Osteoblast (primary cell): ENCODE measurements around the gene MAST3. TPM values are rescaled to one million over a fixed set of nuclear protein-coding genes. Genes with fewer than 3 reads are reported as not detected.
"Not testable (repeated sequence)": the region's sequence is repeated elsewhere in the genome, so short reads cannot be mapped to it uniquely, and the experiment has no call there.

ENCODE experiments used
- DNase-seq: peaks from one replicate; pipeline ENCODE4 v3.0.0; 2011; ENCODE audit warnings: low spot score, mixed read lengths; ENCODE audit not compliant: insufficient read length; ENCODE audit errors: missing footprints
- H2AFZ ChIP-seq: 2 replicates; pipeline ENCODE4 v1.6.0; 2011; ENCODE audit warnings: mild to moderate bottlenecking, low read length
- H3K27ac ChIP-seq: 2 replicates; pipeline ENCODE4 v1.5.1; 2011; ENCODE audit warnings: mild to moderate bottlenecking, low read depth, low read length, moderate library complexity
- H3K27me3 ChIP-seq: 2 replicates; pipeline ENCODE4 v1.6.0; 2012; ENCODE audit warnings: mild to moderate bottlenecking, control low read depth, inconsistent platforms, low read length, moderate library complexity; ENCODE audit not compliant: insufficient read depth
- H3K36me3 ChIP-seq: 2 replicates; pipeline ENCODE4 v1.5.1; 2011; ENCODE audit warnings: mild to moderate bottlenecking, low read length, control low read depth, moderate library complexity; ENCODE audit not compliant: insufficient read depth
- H3K4me1 ChIP-seq: 2 replicates; pipeline ENCODE4 v1.5.1; 2011; ENCODE audit warnings: mild to moderate bottlenecking, low read length, control low read depth, moderate library complexity; ENCODE audit not compliant: insufficient read depth
- H3K4me2 ChIP-seq: 2 replicates; pipeline ENCODE4 v1.6.0; 2011; ENCODE audit warnings: mild to moderate bottlenecking, low read length; ENCODE audit not compliant: insufficient read depth
- H3K4me3 ChIP-seq: fragments of 200-600 bp; sonication (generic); 3 replicates; pipeline ENCODE4 v1.5.1; 2012; ENCODE audit warnings: mild to moderate bottlenecking, low read length, inconsistent platforms; ENCODE audit not compliant: insufficient read depth
- H3K79me2 ChIP-seq: 2 replicates; pipeline ENCODE4 v1.6.0; 2012; ENCODE audit warnings: mild to moderate bottlenecking, low read length, control low read depth, inconsistent platforms; ENCODE audit not compliant: insufficient read depth
- H3K9me3 ChIP-seq: 2 replicates; pipeline ENCODE4 v1.5.1; 2011; ENCODE audit warnings: low read depth, low read length, control low read depth
- H4K20me1 ChIP-seq: 2 replicates; pipeline ENCODE4 v1.6.0; 2012; ENCODE audit warnings: mild to moderate bottlenecking, low read length, control low read depth; ENCODE audit not compliant: insufficient read depth
- total RNA-seq: library from RNA; depleted of rRNA; stranded (reverse); fragments of >200 nt; gene quantifications from 2 replicates; pipeline ENCODE4 v1.2.3, GENCODE V29; 2012
- TF ChIP-seq, protein P1 (sequence below): IDR thresholded peaks from 2 replicates; pipeline ENCODE4 v1.5.1; 2011; ENCODE audit warnings: mild to moderate bottlenecking, low read depth, low read length, moderate library complexity; ENCODE audit errors: extremely low read depth

The MAST3 gene
- total RNA-seq, 1 donor: 5.4 TPM

DNA sequence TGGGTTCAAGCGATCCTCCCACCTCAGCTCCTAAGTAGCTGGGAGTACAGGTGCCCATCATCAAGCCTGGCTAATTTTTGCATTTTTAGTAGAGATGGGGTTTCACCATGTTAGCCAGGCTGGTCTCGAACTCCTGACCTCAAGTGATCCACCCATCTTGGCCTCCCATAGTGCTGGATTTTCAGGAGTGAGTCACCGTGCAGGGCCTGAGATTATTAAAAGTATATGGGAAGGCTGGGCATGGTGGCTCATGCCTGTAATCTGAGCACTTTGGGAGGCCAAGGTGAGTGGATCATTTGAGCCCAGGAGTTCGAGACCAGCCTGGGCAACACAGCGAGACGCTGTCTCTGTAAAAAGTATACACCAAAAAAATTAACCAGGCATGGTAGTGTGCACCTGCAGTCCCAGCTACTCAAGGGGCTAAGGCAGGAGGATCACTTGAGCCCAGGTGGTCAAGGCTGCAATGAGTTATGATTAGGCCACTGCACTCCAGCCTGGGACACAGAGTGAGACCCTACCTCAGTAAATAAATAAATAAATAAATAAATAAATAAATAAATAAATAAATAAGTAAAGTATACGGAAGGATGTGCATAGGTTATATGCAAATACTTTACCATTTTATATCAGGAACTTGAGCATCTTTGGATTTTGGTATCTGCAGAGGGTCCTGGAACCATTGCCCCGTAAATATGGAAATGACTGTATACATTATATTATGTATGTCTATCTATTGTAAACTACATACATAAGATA lies 11.7 kb upstream of the MAST3 start:
- H3K9me3 ChIP-seq: no peaks in the 10 kb centered on the region
- H3K4me2 ChIP-seq: no peak overlapping the region
- no peak overlapping the region for H3K27ac ChIP-seq

DNA sequence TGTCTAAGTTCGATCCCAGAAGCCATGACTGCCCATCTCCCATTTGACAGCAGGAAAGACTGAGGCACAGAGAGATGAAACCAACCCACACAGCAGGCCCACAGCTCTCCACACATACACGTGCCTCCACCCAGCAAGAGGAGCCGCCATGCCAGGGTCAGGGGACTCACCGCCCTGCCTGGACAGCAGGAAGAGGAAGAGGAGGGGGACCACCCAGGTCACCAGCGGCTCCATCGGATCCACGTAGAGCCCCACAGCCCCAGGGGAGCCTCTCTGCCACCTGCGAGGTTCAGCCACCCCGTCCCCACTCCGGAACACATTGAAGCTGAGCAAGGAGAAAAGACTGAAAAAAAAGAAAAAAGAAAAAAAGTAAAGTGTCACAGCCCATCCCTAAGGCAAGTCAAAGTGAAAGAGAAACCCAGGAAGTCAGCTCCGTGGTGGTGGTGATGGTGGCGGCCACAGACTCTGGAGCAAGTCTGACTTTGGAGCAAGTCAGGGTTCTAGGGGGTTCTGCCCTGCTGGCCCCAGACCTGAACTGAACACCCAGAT lies 10.9 kb upstream of the MAST3 start, which contains the start of gene IL12RB1:
Gene IL12RB1, minus strand, starts transcription at position 345 of the 549 bp plus-strand sequence. Its CDS starts 111 bp downstream, at position 234.
- Histone ChIP-seq H2AFZ (peak within 1 kb of the TSS; percentile 91), H3K27ac (peak within 1 kb of the TSS; percentile 23), H4K20me1 (no peaks in the 10 kb centered on the region), H3K4me2 (peak within 1 kb of the TSS; percentile 76), H3K79me2 (no peaks in the 10 kb centered on the region), H3K27me3 (no peaks in the 10 kb centered on the region), H3K4me3 (peak within 1 kb of the TSS; percentile 58), H3K36me3 (no peaks in the 10 kb centered on the region), H3K9me3 (no peaks in the 10 kb centered on the region), H3K4me1 (peaks cover 9% of the 10 kb centered on the region)
- no peak for DNase-seq
- TF ChIP-seq, protein P1, sequence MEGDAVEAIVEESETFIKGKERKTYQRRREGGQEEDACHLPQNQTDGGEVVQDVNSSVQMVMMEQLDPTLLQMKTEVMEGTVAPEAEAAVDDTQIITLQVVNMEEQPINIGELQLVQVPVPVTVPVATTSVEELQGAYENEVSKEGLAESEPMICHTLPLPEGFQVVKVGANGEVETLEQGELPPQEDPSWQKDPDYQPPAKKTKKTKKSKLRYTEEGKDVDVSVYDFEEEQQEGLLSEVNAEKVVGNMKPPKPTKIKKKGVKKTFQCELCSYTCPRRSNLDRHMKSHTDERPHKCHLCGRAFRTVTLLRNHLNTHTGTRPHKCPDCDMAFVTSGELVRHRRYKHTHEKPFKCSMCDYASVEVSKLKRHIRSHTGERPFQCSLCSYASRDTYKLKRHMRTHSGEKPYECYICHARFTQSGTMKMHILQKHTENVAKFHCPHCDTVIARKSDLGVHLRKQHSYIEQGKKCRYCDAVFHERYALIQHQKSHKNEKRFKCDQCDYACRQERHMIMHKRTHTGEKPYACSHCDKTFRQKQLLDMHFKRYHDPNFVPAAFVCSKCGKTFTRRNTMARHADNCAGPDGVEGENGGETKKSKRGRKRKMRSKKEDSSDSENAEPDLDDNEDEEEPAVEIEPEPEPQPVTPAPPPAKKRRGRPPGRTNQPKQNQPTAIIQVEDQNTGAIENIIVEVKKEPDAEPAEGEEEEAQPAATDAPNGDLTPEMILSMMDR: no peak

More for the DNA sequence above, 11.7 kb upstream of the MAST3 start:
- peaks cover 8% of the 10 kb centered on the region for H3K4me1 ChIP-seq
- H4K20me1 ChIP-seq: no peaks in the 10 kb centered on the region
- no peaks in the 10 kb centered on the region for H3K27me3 ChIP-seq
- H3K36me3 ChIP-seq: no peaks in the 10 kb centered on the region
- H2AFZ ChIP-seq: no peak overlapping the region
- H3K79me2 ChIP-seq: no peaks in the 10 kb centered on the region
- DNase-seq: no peak
- TF ChIP-seq, protein P1: no peak
- no peak overlapping the region for H3K4me3 ChIP-seq

DNA sequence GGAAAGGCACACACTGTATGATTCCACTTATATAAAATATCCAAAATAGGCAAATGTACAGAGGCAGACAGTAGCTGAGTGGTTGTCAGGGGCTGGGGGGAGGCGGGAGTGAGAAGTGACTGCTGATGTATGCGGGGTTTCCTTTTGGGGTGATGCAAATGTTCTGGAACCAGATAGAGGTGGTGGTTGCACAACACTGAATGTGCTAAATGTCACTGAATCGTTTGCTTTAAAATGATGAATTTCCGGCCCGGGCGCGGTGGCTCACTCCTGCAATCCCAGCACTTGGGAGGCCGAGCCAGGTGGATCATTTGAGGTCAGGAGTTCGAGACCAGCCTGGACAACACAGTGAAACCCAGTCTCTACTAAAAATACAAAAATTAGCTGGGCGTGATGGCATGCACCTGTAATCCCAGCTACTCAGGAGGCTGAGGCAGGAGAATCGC lies 8.5 kb upstream of the MAST3 start:
- not testable (repeated sequence) for H3K4me1 ChIP-seq, H3K27ac ChIP-seq, H3K36me3 ChIP-seq, H2AFZ ChIP-seq, DNase-seq, H3K27me3 ChIP-seq, H3K79me2 ChIP-seq, H3K4me3 ChIP-seq, H3K4me2 ChIP-seq, H4K20me1 ChIP-seq, H3K9me3 ChIP-seq

DNA sequence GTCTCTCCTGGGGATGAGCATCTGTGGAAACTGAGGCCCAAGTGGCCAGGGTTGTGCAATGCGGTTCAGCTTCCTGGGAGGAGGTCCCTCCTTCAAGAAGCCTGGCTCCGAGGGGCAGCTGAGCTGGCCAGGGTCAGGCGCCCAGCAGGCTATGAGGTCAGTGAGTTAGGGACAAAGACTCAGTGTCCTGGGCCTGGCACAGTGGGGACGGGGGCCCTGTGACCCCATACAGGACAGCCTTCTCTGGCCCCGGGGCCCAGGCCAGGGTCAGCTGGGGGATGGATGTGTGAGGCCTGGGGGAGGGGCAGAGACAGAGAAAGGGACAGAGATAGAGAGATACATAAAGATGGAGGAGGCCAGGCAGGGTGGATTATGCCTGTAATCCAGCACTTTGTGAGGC lies 7.9 kb upstream of the MAST3 start:
- H3K9me3 ChIP-seq: no peaks in the 10 kb centered on the region
- no peak for DNase-seq
- H3K27me3 ChIP-seq: no peaks in the 10 kb centered on the region
- TF ChIP-seq, protein P1: no peak
- H4K20me1 ChIP-seq: no peaks in the 10 kb centered on the region
- H3K79me2 ChIP-seq: no peaks in the 10 kb centered on the region
- H3K4me3 ChIP-seq: no peak overlapping the region
- H2AFZ ChIP-seq: no peak overlapping the region
- no peak overlapping the region for H3K4me2 ChIP-seq
- H3K27ac ChIP-seq: no peak overlapping the region
- peaks cover 9% of the 10 kb centered on the region for H3K4me1 ChIP-seq
- H3K36me3 ChIP-seq: no peaks in the 10 kb centered on the region
